ENCODE measurements around the gene RHOT2.

Gene RHOT2

GRCh38 chr16:628321-629061 is 39.4 kb upstream of the RHOT2 start:
- Histone ChIP-seq H3K9me3 (ENCODE audit: low read length) (no peaks in the 10 kb centered on the region), H3K36me3 (ENCODE audit: insufficient read depth, low read length) (peaks cover 30% of the 10 kb centered on the region), H3K4me3 (ENCODE audit: low read length) (no peak overlapping the region), H3K4me1 (ENCODE audit: insufficient read depth, low read length) (peaks cover 35% of the 10 kb centered on the region), H2AFZ (ENCODE audit: low read depth, low read length) (no peak overlapping the region), H3K27me3 (ENCODE audit: insufficient read depth, low read length) (no peaks in the 10 kb centered on the region)

DNA sequence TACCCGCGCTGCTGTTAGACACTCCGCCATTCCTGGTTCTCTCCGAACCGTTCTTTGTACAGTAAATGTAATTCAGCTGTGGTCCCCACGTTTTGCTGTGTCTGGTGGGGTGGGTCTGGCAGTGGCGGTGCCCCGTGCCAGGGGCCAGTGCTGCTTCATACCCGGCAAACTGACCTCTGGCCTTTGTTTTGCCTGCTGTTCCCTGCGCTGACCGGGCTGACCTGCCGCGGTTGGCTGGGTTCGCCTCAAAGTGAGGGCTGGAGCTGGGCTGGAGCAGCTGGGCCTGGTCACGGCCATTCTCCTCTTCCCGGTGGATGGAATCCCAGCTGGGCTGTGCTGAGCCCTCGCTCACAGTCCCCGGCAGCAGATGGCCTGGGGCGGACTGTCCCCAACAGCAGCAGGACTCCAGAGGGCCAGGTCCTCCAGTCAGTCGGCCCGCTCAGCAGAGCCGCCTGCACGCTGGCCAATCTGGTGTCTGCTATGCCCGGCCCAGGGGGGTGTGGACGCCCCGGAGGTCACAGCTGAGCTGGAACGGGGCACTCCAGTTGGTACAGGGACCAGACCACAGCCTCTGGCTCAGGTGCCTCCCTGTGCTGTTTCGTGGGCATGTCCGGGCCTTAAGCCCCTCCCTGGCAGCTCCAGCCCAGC is 38.6 kb upstream of the RHOT2 start:
- no peak overlapping the region for H3K4me3 ChIP-seq (ENCODE audit: low read length)
- H3K9me3 ChIP-seq (ENCODE audit: low read length): no peaks in the 10 kb centered on the region
- H3K4me1 ChIP-seq (ENCODE audit: insufficient read depth, low read length): peaks cover 38% of the 10 kb centered on the region
- no peaks in the 10 kb centered on the region for H3K27me3 ChIP-seq (ENCODE audit: insufficient read depth, low read length)
- no peak overlapping the region for H2AFZ ChIP-seq (ENCODE audit: low read depth, low read length)
- H3K36me3 ChIP-seq (ENCODE audit: insufficient read depth, low read length): peaks cover 38% of the 10 kb centered on the region

GRCh38 chr16:629833-630248 is 38.1 kb upstream of the RHOT2 start:
- Histone ChIP-seq H3K4me3 (ENCODE audit: low read length) (peak overlapping the region; percentile 29), H3K4me1 (ENCODE audit: insufficient read depth, low read length) (peaks cover 39% of the 10 kb centered on the region), H3K9me3 (ENCODE audit: low read length) (no peaks in the 10 kb centered on the region), H3K36me3 (ENCODE audit: insufficient read depth, low read length) (peaks cover 40% of the 10 kb centered on the region), H2AFZ (ENCODE audit: low read depth, low read length) (no peak overlapping the region), H3K27me3 (ENCODE audit: insufficient read depth, low read length) (no peaks in the 10 kb centered on the region)

DNA sequence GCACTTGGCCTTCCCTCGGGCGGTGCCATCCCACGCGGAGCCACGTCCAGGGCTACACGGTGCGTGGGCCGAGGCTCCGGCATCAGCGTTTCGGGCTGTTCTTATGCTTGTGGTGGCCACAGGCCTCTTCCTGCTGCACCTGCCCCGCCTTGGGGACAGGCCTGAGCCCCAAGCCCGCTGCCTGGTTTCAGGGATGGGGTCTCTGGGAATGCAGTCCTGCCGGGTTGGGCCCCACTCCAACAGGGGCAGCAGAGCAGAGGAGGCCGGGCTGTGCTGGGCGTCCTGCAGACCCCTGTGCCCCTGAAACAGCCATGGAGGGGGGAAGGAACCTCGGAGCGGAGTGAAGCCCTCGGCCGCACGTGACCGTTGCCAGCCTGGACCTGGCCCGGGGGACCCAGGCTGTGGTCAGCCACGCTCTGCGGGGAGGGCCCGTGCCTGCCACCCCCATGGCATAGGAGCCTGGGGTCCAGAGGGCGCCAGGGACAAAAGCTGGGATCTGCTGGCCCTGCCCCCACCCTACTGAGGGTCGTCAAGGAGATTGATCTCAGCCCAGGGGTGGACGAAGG is 37.6 kb upstream of the RHOT2 start:
- H3K36me3 ChIP-seq (ENCODE audit: insufficient read depth, low read length): peaks cover 40% of the 10 kb centered on the region
- H3K9me3 ChIP-seq (ENCODE audit: low read length): no peaks in the 10 kb centered on the region
- peak overlapping the region; percentile 29 for H3K4me3 ChIP-seq (ENCODE audit: low read length)
- no peaks in the 10 kb centered on the region for H3K27me3 ChIP-seq (ENCODE audit: insufficient read depth, low read length)
- H2AFZ ChIP-seq (ENCODE audit: low read depth, low read length): no peak overlapping the region
- H3K4me1 ChIP-seq (ENCODE audit: insufficient read depth, low read length): peaks cover 43% of the 10 kb centered on the region

DNA sequence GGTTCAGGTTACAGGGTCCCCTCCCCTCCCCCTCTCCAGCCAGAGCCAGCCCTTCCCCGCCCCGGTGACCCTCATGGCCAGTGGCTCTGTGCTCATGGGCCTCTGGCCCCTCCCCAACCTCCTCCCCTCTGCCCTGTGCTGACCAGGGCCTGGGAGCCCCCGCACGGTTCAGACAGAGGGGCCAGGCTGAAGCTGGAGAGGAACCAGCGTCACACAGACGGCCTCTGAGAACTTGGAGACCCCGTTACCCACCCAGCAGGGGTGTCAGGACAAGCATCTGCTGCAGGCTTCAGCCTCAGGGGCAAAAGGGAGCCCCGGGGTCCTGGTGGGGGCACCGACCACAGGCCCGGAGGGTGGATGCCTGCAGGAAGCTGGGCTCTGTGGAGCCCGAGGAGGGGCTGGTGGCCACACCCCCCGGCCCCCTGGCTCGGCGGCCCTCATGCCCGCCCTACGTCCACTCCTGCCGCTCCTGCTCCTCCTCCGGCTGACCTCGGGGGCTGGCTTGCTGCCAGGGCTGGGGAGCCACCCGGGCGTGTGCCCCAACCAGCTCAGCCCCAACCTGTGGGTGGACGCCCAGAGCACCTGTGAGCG is 37.0 kb upstream of the RHOT2 start, which contains the start of gene WFIKKN1:
Gene WFIKKN1 (plus strand): TSS at position 171 of the 591 bp plus-strand sequence. CDS start 269 bp downstream, at position 440.
- Histone ChIP-seq H3K4me1 (ENCODE audit: insufficient read depth, low read length) (peaks cover 47% of the 10 kb centered on the region), H2AFZ (ENCODE audit: low read depth, low read length) (no peak within 1 kb of the TSS), H3K27me3 (ENCODE audit: insufficient read depth, low read length) (no peaks in the 10 kb centered on the region), H3K9me3 (ENCODE audit: low read length) (no peaks in the 10 kb centered on the region), H3K4me3 (ENCODE audit: low read length) (peak within 1 kb of the TSS; percentile 29), H3K36me3 (ENCODE audit: insufficient read depth, low read length) (peaks cover 36% of the 10 kb centered on the region)

DNA sequence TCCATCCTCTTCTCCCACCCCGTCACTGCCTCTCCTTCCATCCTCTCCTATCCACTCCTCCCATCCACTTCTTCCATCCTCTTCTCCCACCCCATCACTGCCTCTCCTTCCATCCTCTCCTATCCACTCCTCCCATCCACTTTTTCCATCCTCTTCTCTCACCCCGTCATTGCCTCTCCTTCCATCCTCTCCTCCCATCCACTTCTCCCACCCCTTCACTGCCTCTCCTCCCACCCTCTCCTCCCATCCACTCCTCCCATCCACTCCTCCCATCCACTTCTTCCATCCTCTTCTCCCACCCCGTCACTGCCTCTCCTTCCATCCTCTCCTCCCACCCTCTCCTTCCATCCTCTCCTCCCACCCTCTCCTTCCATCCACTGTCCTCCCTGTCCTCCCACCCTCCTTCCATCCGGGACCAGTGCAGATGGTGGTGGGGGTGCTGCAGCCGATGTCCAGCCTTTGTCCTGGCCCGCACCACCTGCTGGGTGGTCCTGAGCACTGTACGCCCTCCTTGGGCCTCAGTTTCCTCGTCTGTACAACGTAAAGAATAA is 36.0 kb upstream of the RHOT2 start:
- H3K27me3 ChIP-seq (ENCODE audit: insufficient read depth, low read length): no peaks in the 10 kb centered on the region
- no peak overlapping the region for H3K4me3 ChIP-seq (ENCODE audit: low read length)
- no peak overlapping the region for H2AFZ ChIP-seq (ENCODE audit: low read depth, low read length)
- H3K36me3 ChIP-seq (ENCODE audit: insufficient read depth, low read length): peaks cover 30% of the 10 kb centered on the region
- H3K9me3 ChIP-seq (ENCODE audit: low read length): no peaks in the 10 kb centered on the region
- peaks cover 47% of the 10 kb centered on the region for H3K4me1 ChIP-seq (ENCODE audit: insufficient read depth, low read length)

GRCh38 chr16:632486-633335 is 35.2 kb upstream of the RHOT2 start:
- H2AFZ ChIP-seq (ENCODE audit: low read depth, low read length): no peak overlapping the region
- no peaks in the 10 kb centered on the region for H3K9me3 ChIP-seq (ENCODE audit: low read length)
- H3K36me3 ChIP-seq (ENCODE audit: insufficient read depth, low read length): peaks cover 24% of the 10 kb centered on the region
- no peaks in the 10 kb centered on the region for H3K27me3 ChIP-seq (ENCODE audit: insufficient read depth, low read length)
- H3K4me1 ChIP-seq (ENCODE audit: insufficient read depth, low read length): peaks cover 53% of the 10 kb centered on the region
- no peak overlapping the region for H3K4me3 ChIP-seq (ENCODE audit: low read length)

GRCh38 chr16:633336-634050 is 34.4 kb upstream of the RHOT2 start:
- Histone ChIP-seq H2AFZ (ENCODE audit: low read depth, low read length) (no peak overlapping the region), H3K36me3 (ENCODE audit: insufficient read depth, low read length) (peaks cover 19% of the 10 kb centered on the region), H3K4me3 (ENCODE audit: low read length) (no peak overlapping the region), H3K4me1 (ENCODE audit: insufficient read depth, low read length) (peaks cover 55% of the 10 kb centered on the region), H3K9me3 (ENCODE audit: low read length) (no peaks in the 10 kb centered on the region), H3K27me3 (ENCODE audit: insufficient read depth, low read length) (no peaks in the 10 kb centered on the region)

DNA sequence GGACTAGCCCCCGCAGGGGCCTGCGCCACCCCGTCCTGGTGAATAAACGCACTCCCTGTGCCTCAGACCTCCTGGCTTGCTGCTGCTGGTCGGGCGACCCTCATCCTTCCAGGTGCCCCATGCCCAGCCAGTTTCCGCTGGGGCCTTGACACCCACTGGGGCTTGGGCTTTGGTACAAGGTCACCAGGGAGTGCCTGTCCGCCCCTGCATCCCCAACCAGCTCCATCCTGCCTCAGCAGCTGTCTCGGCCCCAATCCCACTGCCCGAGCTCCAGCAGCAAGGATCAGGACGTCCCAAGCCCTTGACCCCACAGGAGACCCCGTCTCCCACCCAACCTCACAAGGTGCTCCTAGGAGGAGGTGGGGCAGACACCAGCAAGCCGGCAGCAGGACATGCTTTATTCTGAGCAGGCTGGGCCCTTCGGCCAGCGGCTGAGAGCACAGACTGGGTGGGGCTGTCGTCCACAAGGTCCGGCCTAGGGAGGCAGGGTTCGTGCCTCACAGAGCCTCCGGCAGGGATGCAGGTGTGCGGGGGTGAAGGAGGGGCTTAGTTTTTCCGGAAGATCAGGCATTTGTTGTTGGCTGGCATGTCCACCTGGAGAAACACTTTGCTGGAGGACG is 33.8 kb upstream of the RHOT2 start:
- Histone ChIP-seq H3K4me1 (ENCODE audit: insufficient read depth, low read length) (peaks cover 53% of the 10 kb centered on the region), H3K9me3 (ENCODE audit: low read length) (no peaks in the 10 kb centered on the region), H3K4me3 (ENCODE audit: low read length) (no peak overlapping the region), H2AFZ (ENCODE audit: low read depth, low read length) (no peak overlapping the region), H3K36me3 (ENCODE audit: insufficient read depth, low read length) (peaks cover 17% of the 10 kb centered on the region), H3K27me3 (ENCODE audit: insufficient read depth, low read length) (no peaks in the 10 kb centered on the region)

GRCh38 chr16:634996-635395 is 32.9 kb upstream of the RHOT2 start:
- Histone ChIP-seq H3K36me3 (ENCODE audit: insufficient read depth, low read length) (peaks cover 17% of the 10 kb centered on the region), H3K9me3 (ENCODE audit: low read length) (no peaks in the 10 kb centered on the region), H3K4me3 (ENCODE audit: low read length) (peak overlapping the region; percentile 74), H3K27me3 (ENCODE audit: insufficient read depth, low read length) (no peaks in the 10 kb centered on the region), H3K4me1 (ENCODE audit: insufficient read depth, low read length) (peaks cover 45% of the 10 kb centered on the region), H2AFZ (ENCODE audit: low read depth, low read length) (no peak overlapping the region)

DNA sequence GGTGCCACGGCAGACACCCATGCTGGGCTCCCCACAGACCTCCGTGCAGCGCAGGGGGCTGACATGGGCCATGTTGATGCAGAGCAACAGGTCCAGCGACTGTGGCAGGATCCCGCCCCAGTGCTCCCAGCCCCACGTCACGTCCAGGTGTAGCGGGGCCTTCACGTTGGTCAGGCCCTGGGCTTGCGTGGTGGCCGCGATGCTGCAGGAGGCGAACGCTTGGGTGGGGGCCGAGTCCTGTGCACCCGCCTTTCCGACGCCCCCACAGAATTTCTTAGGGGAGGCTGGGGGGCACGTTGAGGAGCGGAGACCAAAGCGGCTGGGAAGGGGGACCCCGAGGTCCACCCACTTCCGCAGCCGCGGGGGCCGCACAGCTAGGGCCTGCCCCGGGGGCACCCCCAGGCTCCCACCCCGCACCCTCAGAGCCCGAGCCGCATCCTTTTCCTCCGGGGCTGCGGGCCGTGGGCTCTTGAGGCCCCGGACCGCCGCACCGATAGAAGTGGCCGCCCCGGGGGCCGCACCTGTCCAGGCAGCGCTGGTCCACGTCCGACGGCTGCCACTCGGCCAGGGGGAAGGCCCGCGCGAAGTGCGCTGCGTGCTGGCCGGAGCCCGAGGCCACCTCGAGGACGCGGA is 32.2 kb upstream of the RHOT2 start:
- Histone ChIP-seq H3K27me3 (ENCODE audit: insufficient read depth, low read length) (no peaks in the 10 kb centered on the region), H3K4me1 (ENCODE audit: insufficient read depth, low read length) (peaks cover 38% of the 10 kb centered on the region), H3K4me3 (ENCODE audit: low read length) (peak overlapping the region; percentile 74), H3K36me3 (ENCODE audit: insufficient read depth, low read length) (peaks cover 17% of the 10 kb centered on the region), H3K9me3 (ENCODE audit: low read length) (no peaks in the 10 kb centered on the region), H2AFZ (ENCODE audit: low read depth, low read length) (peak overlapping the region; percentile 6)

All from neuron (in vitro differentiated cells).